GM21723 (cell line): ENCODE data around the gene MUC5AC.
"Not testable (repeated sequence)": the region's sequence is repeated elsewhere in the genome, so short reads cannot be mapped to it uniquely, and the experiment has no call there.

Experiments
- ATAC-seq: cut with Tn5 transposase; IDR thresholded peaks from one replicate; pipeline ENCODE4 v1.9.1; 2021; ENCODE audit warnings: mild to moderate bottlenecking, moderate library complexity; ENCODE audit not compliant: unreplicated experiment

Gene MUC5AC

GRCh38 chr11:1203505-1204271 lies 45.9 kb downstream of the MUC5AC start:
- no peak for ATAC-seq

- no peak for ATAC-seq
Observed at GRCh38 chr11:1204381-1205101, 46.8 kb downstream of the MUC5AC start.

- ATAC-seq = no peak
Observed at GRCh38 chr11:1205121-1205986, 47.6 kb downstream of the MUC5AC start.

GRCh38 chr11:1205987-1206331 lies 48.2 kb downstream of the MUC5AC start:
- ATAC-seq = no peak

GRCh38 chr11:1206391-1207271 lies 48.9 kb downstream of the MUC5AC start:
- no peak for ATAC-seq

- no peak for ATAC-seq
Observed at GRCh38 chr11:1207401-1208143, 49.8 kb downstream of the MUC5AC start.

GRCh38 chr11:1208144-1208393 lies 50.3 kb downstream of the MUC5AC start:
- no peak for ATAC-seq

GRCh38 chr11:1208394-1209261 lies 50.9 kb downstream of the MUC5AC start:
- ATAC-seq = no peak

- ATAC-seq = no peak
Observed at GRCh38 chr11:1209371-1210057, 51.8 kb downstream of the MUC5AC start.

- no peak for ATAC-seq
Observed at GRCh38 chr11:1211838-1212237, 54.1 kb downstream of the MUC5AC start.

- not testable (repeated sequence) for ATAC-seq
Observed at GRCh38 chr11:1215826-1216225, 58.1 kb downstream of the MUC5AC start.

GRCh38 chr11:1217151-1217550 lies 59.4 kb downstream of the MUC5AC start:
- ATAC-seq = no peak

- no peak for ATAC-seq
Observed at GRCh38 chr11:1218256-1218787, 60.6 kb downstream of the MUC5AC start.

GRCh38 chr11:1218788-1219445 lies 61.2 kb downstream of the MUC5AC start:
- ATAC-seq = no peak

GRCh38 chr11:1219446-1219833 lies 61.7 kb downstream of the MUC5AC start:
- no peak for ATAC-seq

GRCh38 chr11:1219834-1220815 lies 62.4 kb downstream of the MUC5AC start:
- no peak for ATAC-seq
